Stimulated activated CD4-positive, alpha-beta T cell treated with anti-CD3 and anti-CD28 coated beads, Interleukin-1b, Interleukin-23, amount 100 ng/mL, for 1 hour (primary cell): ENCODE results near the gene CLMP.
"Not testable (repeated sequence)": the region's sequence is repeated elsewhere in the genome, so short reads cannot be mapped to it uniquely, and the experiment has no call there.

Experiments
- DNase-seq, 2 donors: peaks; one replicate each; pipeline ENCODE4 v3.0.0-alpha.2; 2020; ENCODE audit warnings: low read depth in 2 of 2

Gene CLMP

GRCh38 chr11:123168955-123169484 lies 26.0 kb downstream of the CLMP start:
- no peak for DNase-seq

GRCh38 chr11:123168241-123168640 lies 26.8 kb downstream of the CLMP start:
- no peak for DNase-seq

GRCh38 chr11:123166071-123166559 lies 28.9 kb downstream of the CLMP start:
- DNase-seq, result no peak

GRCh38 chr11:123164732-123165450 lies 30.2 kb downstream of the CLMP start:
- DNase-seq, result no peak

- no peak for DNase-seq
Measured at GRCh38 chr11:123163621-123164020, 31.4 kb downstream of the CLMP start.

- DNase-seq, result no peak
Measured at GRCh38 chr11:123161376-123162030, 33.5 kb downstream of the CLMP start.

- DNase-seq, result no peak
Measured at GRCh38 chr11:123159183-123159857, 35.7 kb downstream of the CLMP start.

- no peak for DNase-seq
Measured at GRCh38 chr11:123158033-123159003, 36.7 kb downstream of the CLMP start.

- no peak for DNase-seq
Measured at GRCh38 chr11:123152951-123153350, 42.1 kb downstream of the CLMP start.

- DNase-seq, result not testable (repeated sequence)
Measured at GRCh38 chr11:123152346-123152745, 42.7 kb downstream of the CLMP start.

- DNase-seq, result no peak
Measured at GRCh38 chr11:123151796-123152195, 43.3 kb downstream of the CLMP start.

GRCh38 chr11:123151366-123151765 lies 43.7 kb downstream of the CLMP start:
- no peak for DNase-seq

- no peak for DNase-seq
Measured at GRCh38 chr11:123150882-123151281, 44.2 kb downstream of the CLMP start.

- DNase-seq, result no peak
Measured at GRCh38 chr11:123148965-123149364, 46.1 kb downstream of the CLMP start.

GRCh38 chr11:123145661-123146060 lies 49.4 kb downstream of the CLMP start:
- no peak for DNase-seq

- no peak for DNase-seq
Measured at GRCh38 chr11:123145220-123145619, 49.8 kb downstream of the CLMP start.

GRCh38 chr11:123144707-123145106 lies 50.3 kb downstream of the CLMP start:
- DNase-seq, result no peak

- no peak for DNase-seq
Measured at GRCh38 chr11:123143921-123144320, 51.1 kb downstream of the CLMP start.

- DNase-seq, result no peak
Measured at GRCh38 chr11:123143476-123143875, 51.6 kb downstream of the CLMP start.

- no peak for DNase-seq
Measured at GRCh38 chr11:123139206-123139605, 55.8 kb downstream of the CLMP start.
